Measurements from ENCODE around the gene RPSA. TPM values are rescaled to one million over a fixed set of nuclear protein-coding genes. Genes with fewer than 3 reads are reported as not detected.
A peak's percentile ranks its signal among the peaks of the same experiment; 100 is the strongest.

RPSA gene
- total RNA-seq, 1 experiment from 2014 or later, result 994 TPM

GRCh38 chr3:39420543-39420942 lies 14.0 kb downstream of the RPSA start:
- intact Hi-C loops (cut with micrococcal nuclease; ENCODE audit: unreplicated experiment), result no loop called here
- ChIA-PET CTCF (no interaction called here), POLR2A (ENCODE audit: low non-redundant PET) (no interaction called here)

GRCh38 chr3:39423436-39423970 lies 17.0 kb downstream of the RPSA start:
- no TSS peak for BruUV-seq (replicated peaks)
- no peak for TF ChIP-seq CTCF (conservative IDR thresholded peaks at IDR 0.05; ENCODE audit: low read depth, low read length)
- no peak for TF ChIP-seq EZH2 (IDR thresholded peaks at IDR 0.05; ENCODE audit: borderline replicate concordance, low read depth, low read length, poor library complexity, severe bottlenecking)
- intact Hi-C loops (cut with micrococcal nuclease; ENCODE audit: unreplicated experiment), result no loop called here
- H3K27ac ChIP-seq (ENCODE audit: low read depth, low read length, poor library complexity, severe bottlenecking), result no peak overlapping the region
- ChIA-PET CTCF (no interaction called here), POLR2A (ENCODE audit: low non-redundant PET) (interaction anchor here (0.6 kb wide), 1 partner anchor 103 kb away, joined by 8 read pairs; no protein-coding TSS in a partner anchor)
- no peak overlapping the region for H3K4me3 ChIP-seq (ENCODE audit: low read depth, low read length, poor library complexity, severe bottlenecking)
- H3K9me3 ChIP-seq (ENCODE audit: low read depth, low read length, poor library complexity, severe bottlenecking), result no peaks in the 10 kb centered on the region
- H3K36me3 ChIP-seq (ENCODE audit: insufficient read depth, low read length, poor library complexity, severe bottlenecking), result no peaks in the 10 kb centered on the region
- peak; percentile 70 for DNase-seq (ENCODE audit: low spot score)
- no peaks in the 10 kb centered on the region for H3K27me3 ChIP-seq (replicated peaks; ENCODE audit: insufficient read depth, low read depth, low read length, poor library complexity)
- H3K4me1 ChIP-seq (ENCODE audit: insufficient read depth, low read length, poor library complexity, severe bottlenecking), result peaks cover 13% of the 10 kb centered on the region

More at GRCh38 chr3:39420543-39420942, 14.0 kb downstream of the RPSA start:
- no peak for TF ChIP-seq CTCF (conservative IDR thresholded peaks at IDR 0.05; ENCODE audit: low read depth, low read length)
- TF ChIP-seq EZH2 (IDR thresholded peaks at IDR 0.05; ENCODE audit: borderline replicate concordance, low read depth, low read length, poor library complexity, severe bottlenecking), result no peak
- Histone ChIP-seq H3K27me3 (replicated peaks; ENCODE audit: insufficient read depth, low read depth, low read length, poor library complexity) (no peaks in the 10 kb centered on the region), H3K36me3 (ENCODE audit: insufficient read depth, low read length, poor library complexity, severe bottlenecking) (no peaks in the 10 kb centered on the region), H3K4me3 (ENCODE audit: low read depth, low read length, poor library complexity, severe bottlenecking) (no peak overlapping the region), H3K27ac (ENCODE audit: low read depth, low read length, poor library complexity, severe bottlenecking) (no peak overlapping the region), H3K4me1 (ENCODE audit: insufficient read depth, low read length, poor library complexity, severe bottlenecking) (peaks cover 13% of the 10 kb centered on the region), H3K9me3 (ENCODE audit: low read depth, low read length, poor library complexity, severe bottlenecking) (no peaks in the 10 kb centered on the region)
- DNase-seq (ENCODE audit: low spot score), result no peak
- no TSS peak for BruUV-seq (replicated peaks)

GRCh38 chr3:39426312-39426711 lies 19.8 kb downstream of the RPSA start:
- Histone ChIP-seq H3K27ac (ENCODE audit: low read depth, low read length, poor library complexity, severe bottlenecking) (no peak overlapping the region), H3K36me3 (ENCODE audit: insufficient read depth, low read length, poor library complexity, severe bottlenecking) (no peaks in the 10 kb centered on the region), H3K27me3 (replicated peaks; ENCODE audit: insufficient read depth, low read depth, low read length, poor library complexity) (no peaks in the 10 kb centered on the region), H3K4me3 (ENCODE audit: low read depth, low read length, poor library complexity, severe bottlenecking) (no peak overlapping the region), H3K4me1 (ENCODE audit: insufficient read depth, low read length, poor library complexity, severe bottlenecking) (peaks cover 13% of the 10 kb centered on the region), H3K9me3 (ENCODE audit: low read depth, low read length, poor library complexity, severe bottlenecking) (no peaks in the 10 kb centered on the region)
- TF ChIP-seq EZH2 (IDR thresholded peaks at IDR 0.05; ENCODE audit: borderline replicate concordance, low read depth, low read length, poor library complexity, severe bottlenecking) (no peak), CTCF (conservative IDR thresholded peaks at IDR 0.05; ENCODE audit: low read depth, low read length) (no peak)
- ChIA-PET POLR2A (ENCODE audit: low non-redundant PET) (no interaction called here), CTCF (no interaction called here)
- BruUV-seq (replicated peaks), result no TSS peak
- no peak for DNase-seq (ENCODE audit: low spot score)
- intact Hi-C loops (cut with micrococcal nuclease; ENCODE audit: unreplicated experiment), result no loop called here

Measured in A673 (cell line).